B cell (primary cell): ENCODE measurements around the gene ABHD17C.

Experiments used
- EZH2 ChIP-seq: IDR thresholded peaks from 2 replicates; pipeline ENCODE4 v1.6.1; 2012; ENCODE audit warnings: borderline replicate concordance, low read depth, mild to moderate bottlenecking, moderate library complexity, low read length; ENCODE audit not compliant: insufficient read depth, poor library complexity, severe bottlenecking
- TF ChIP-seq, protein P1 (sequence below): fragments of 200-600 bp; IDR thresholded peaks from one replicate; pipeline ENCODE4 v1.8.0; 2022; ENCODE audit warnings: antibody characterized with exemption, mild to moderate bottlenecking

DNA sequence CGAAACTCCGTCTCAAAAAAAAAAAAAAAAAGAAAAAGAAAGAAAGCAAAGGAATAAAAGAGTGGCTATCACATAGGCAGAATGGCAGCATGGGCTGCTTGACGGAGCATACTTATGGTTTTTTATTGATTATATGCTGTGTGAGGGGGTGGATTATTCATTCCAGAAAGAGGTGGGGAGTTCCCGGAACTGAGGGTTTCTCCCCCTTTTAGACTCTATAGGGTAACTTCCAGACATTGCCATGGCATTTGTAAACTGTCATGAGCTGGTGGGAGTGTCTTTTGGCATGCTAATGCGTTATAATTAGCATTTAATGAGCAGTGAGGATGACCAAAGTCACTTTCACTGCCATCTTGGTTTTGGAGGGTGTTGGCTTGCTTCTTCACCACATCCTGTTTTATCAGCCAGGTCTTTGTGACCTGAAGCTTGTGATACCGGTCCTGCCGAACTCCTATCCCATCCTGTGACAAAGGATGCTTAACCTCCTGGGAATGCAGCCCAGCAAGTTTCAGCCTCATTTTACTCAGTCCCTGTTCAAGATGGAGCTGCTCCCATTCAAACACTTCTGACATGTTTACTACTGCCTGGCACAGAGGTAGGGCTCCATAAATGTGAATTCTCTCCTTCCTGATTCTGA, 15.8 kb upstream of the ABHD17C start:
- TF ChIP-seq, protein P1, sequence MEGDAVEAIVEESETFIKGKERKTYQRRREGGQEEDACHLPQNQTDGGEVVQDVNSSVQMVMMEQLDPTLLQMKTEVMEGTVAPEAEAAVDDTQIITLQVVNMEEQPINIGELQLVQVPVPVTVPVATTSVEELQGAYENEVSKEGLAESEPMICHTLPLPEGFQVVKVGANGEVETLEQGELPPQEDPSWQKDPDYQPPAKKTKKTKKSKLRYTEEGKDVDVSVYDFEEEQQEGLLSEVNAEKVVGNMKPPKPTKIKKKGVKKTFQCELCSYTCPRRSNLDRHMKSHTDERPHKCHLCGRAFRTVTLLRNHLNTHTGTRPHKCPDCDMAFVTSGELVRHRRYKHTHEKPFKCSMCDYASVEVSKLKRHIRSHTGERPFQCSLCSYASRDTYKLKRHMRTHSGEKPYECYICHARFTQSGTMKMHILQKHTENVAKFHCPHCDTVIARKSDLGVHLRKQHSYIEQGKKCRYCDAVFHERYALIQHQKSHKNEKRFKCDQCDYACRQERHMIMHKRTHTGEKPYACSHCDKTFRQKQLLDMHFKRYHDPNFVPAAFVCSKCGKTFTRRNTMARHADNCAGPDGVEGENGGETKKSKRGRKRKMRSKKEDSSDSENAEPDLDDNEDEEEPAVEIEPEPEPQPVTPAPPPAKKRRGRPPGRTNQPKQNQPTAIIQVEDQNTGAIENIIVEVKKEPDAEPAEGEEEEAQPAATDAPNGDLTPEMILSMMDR: no peak
- TF ChIP-seq EZH2: no peak
